HL-60/S4 (cell line): ENCODE data around the gene PPFIBP1.

ENCODE experiments used
- in situ Hi-C: fragments of 300-500 bp; cut with MboI; formaldehyde crosslinking; loops from 2 replicates; pipeline ENCODE4 v1.14.3; 2022; ENCODE audit warnings: low sequenced_read_pairs

Gene PPFIBP1

DNA sequence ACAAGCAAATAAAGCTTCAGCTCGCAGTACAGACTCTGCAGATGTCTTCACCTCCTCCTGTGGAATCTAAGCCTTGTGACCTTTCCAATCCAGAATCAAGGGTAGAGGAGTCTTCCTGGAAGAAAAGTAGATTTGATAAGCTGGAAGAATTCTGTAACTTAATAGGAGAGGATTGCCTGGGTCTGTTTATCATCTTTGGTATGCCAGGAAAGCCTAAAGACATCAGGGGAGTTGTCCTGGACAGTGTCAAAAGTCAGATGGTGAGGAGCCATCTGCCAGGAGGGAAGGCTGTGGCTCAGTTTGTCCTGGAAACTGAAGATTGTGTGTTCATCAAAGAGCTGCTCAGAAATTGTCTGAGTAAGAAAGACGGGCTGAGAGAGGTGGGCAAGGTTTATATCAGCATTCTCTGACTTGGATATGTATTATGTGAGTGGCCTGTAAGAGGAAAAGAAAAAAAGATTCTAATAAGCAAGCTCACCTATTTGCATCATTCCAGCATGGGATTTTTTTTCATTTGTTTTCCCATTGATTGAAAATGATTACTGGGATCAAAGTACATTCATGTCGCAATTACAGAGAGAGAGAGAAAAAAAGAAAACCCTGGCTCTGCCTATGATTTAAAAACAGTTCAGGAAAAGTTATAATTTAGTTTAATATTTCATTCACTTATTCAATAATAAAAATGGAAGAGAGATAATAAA lies 173.0 kb downstream of the PPFIBP1 start:
- in situ Hi-C loops: no loop called here

DNA sequence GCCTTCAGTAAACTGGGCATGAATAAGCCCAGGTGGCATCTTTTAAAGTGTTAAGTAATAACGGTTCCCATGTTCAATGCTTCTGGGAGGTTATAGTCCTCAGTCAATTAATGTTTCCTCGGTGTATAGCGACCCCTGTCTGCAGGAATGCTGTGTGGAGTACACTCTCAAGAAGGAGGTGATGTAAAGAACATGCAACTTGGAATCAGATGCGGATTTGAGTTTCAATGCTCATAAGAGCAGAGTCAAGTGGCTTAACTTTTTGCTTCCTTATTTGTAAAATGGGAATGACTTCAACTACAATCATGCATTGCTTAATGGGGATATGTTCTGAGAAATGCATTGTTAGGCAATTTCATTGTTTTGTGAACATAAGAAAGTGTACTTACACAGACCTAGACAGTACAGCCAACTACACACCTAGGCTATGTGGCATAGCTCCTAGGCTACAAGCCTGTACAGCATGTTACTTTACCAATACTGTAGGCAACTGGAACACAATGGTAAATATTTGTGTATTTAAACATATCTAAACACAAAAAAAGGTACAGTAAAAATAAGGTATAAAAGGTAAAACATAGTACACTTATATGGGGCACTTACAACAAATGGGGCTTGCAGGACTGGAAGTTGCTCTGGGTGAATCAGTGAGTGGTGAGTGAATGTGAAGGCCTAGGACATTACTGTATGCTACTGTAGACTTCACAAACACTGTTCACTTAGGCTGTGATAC lies 179.9 kb downstream of the PPFIBP1 start:
- in situ Hi-C loops: no loop called here

- in situ Hi-C loops: no loop called here
Observed at GRCh38 chr12:27705263-27705662, 181.3 kb downstream of the PPFIBP1 start.

DNA sequence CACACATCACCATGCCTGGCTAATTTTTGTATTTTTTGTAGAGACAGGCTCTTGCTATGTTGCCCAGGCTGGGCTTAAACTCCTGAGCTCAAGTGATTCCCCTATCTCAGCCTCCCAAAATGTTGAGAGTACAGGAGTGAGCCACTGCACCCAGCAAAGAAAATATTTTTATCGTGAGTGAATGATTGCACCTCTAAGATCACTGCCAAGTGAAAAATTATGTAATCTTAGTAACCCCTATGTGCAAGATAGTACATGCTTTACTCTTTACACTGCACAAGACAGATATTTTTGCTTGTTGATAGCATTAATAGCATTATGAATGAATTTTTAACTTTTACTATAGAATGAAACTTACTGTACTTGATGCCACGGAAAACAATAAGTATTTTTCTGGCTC lies 183.2 kb downstream of the PPFIBP1 start:
- in situ Hi-C loops: no loop called here

GRCh38 chr12:27709212-27709931 lies 185.4 kb downstream of the PPFIBP1 start:
- in situ Hi-C loops: no loop called here

GRCh38 chr12:27709932-27710591 lies 186.1 kb downstream of the PPFIBP1 start:
- in situ Hi-C loops: no loop called here

DNA sequence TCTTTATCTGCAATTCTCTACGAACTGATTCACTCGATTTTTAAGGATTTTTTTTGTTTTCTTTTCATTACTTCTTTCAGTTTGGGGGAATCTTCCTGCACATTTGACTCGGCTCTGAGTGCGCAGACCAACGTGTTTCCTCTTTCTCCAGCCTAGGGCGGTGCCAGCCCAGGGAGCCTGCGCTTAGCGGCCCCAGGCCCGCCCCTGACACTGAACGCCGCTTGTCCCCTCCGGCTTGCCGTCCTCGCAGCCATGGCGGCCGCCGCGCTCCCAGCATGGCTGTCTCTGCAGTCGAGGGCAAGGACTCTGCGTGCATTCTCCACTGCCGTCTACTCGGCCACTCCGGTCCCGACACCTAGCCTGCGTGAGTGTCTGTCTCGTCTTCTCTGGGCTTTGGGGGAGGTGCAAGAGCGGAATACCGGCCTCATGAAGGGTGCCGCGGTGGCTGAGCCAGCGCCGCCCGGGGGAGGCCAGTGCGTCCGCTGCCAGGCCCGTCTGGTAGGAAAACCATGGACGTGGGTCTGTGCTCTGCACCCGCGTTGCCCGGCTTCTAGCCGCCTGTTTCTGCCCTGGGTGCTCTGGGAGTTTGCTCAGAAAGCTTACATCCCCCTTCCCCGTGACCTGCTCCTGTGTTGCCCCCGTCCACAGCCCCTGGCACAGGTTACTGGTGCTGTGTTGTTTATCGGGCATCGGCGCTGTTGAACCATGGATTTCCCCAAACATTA lies 186.7 kb downstream of the PPFIBP1 start, which contains the start of gene MRPS35:
MRPS35 (plus strand) TSS at position 241 of the 725 bp plus-strand sequence; CDS start at position 253, 12 bp downstream.
- in situ Hi-C loops: no loop called here

- in situ Hi-C loops: no loop called here
Observed at GRCh38 chr12:27711317-27711682, 187.3 kb downstream of the PPFIBP1 start.

DNA sequence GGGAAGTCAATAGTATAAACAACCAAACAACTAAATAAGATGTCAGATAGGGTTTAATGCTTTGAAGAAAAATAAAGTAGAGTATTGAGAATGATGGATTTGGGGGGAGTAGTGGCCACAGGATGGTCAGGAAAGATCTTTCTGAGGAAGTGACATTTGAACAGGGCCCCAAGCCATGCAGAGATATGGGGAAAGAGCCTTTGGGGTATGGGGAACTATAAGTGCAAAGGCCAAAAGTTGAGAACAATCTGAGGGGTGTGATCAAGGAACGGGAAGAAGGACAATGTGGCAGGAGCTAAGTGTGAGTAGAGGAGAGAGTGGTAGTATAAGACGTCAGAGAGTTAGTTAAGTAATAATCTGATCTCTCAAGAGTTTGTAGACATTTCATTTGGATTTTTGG lies 188.0 kb downstream of the PPFIBP1 start:
- in situ Hi-C loops: no loop called here

GRCh38 chr12:27723212-27723611 lies 199.2 kb downstream of the PPFIBP1 start:
- in situ Hi-C loops: no loop called here

DNA sequence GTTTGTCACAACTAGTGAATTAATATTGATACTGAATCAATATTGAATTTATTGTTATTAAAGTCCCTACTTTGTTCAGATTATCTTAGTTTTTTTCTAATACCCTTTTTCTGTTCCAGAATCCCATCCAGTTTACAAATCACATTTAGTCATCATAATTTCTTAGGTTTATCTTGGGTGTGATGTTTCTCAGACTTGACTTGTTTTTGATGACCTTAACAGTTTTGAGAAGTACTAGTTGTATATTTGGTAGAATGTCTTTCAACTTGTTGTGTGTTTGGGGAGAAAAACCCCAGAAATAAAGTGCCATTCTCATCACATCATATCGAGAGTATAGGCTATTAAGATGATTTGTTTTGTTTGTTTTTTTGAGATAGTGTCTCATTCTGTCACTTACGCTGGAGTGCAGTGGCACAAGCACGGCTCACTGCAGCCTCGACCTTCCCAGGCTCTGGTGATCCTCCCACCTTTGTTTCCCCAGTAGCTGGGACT lies 206.1 kb downstream of the PPFIBP1 start:
- in situ Hi-C loops: loop anchor here (25.0 kb wide), 2 partner anchors 207 to 1132 kb away; no protein-coding TSS in a partner anchor

GRCh38 chr12:27732281-27732680 lies 208.3 kb downstream of the PPFIBP1 start:
- in situ Hi-C loops: loop anchor here (25.0 kb wide), 2 partner anchors 205 to 1130 kb away; no protein-coding TSS in a partner anchor

DNA sequence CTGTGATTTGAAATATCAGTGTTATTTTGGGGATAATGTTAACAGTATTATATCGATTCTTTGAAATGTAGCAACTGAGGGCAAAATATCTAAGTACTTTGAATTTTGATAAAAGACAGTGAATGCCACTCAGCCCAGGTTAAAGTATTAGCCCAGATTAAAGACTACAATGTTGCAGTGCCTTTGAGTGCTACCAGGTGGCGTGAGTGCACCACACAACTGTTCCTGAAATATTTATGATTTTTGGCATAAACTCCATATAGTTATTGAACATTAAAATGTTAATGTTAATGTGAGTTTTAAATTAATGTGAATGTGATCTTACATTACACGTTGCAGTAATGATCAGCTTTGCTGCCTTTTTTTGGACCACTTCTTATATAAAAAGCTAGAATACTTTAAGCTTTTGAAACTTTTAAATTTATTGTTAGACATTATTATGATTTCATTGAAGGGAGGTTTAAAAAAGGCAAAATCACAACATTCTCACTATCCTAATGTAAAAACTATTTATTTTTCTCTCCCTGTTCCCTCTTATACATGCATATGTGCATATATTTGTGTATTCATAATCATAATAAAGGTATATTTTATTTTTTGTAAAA lies 209.1 kb downstream of the PPFIBP1 start:
- in situ Hi-C loops: loop anchor here (25.0 kb wide), 2 partner anchors 204 to 1129 kb away; no protein-coding TSS in a partner anchor

GRCh38 chr12:27733791-27734190 lies 209.8 kb downstream of the PPFIBP1 start:
- in situ Hi-C loops: loop anchor here (25.0 kb wide), 2 partner anchors 204 to 1129 kb away; no protein-coding TSS in a partner anchor

- in situ Hi-C loops: loop anchor here (25.0 kb wide), 2 partner anchors 203 to 1128 kb away; no protein-coding TSS in a partner anchor
Observed at GRCh38 chr12:27734321-27734720, 210.3 kb downstream of the PPFIBP1 start.

- in situ Hi-C loops: loop anchor here (25.0 kb wide), 2 partner anchors 194 to 1119 kb away; no protein-coding TSS in a partner anchor
Observed at GRCh38 chr12:27743601-27744000, 219.6 kb downstream of the PPFIBP1 start.
